ENCODE measurements around the gene CD4. TPM values are rescaled to one million over a fixed set of nuclear protein-coding genes. Genes with fewer than 3 reads are reported as not detected.
"Not testable (repeated sequence)": the region's sequence is repeated elsewhere in the genome, so short reads cannot be mapped to it uniquely, and the experiment has no call there.

Gene CD4
- 10 to 100 TPM in 1 of 3 donors, 1 to 10 TPM in 2; 3.7 to 11.2 (median 7.6) TPM for polyA plus RNA-seq

DNA sequence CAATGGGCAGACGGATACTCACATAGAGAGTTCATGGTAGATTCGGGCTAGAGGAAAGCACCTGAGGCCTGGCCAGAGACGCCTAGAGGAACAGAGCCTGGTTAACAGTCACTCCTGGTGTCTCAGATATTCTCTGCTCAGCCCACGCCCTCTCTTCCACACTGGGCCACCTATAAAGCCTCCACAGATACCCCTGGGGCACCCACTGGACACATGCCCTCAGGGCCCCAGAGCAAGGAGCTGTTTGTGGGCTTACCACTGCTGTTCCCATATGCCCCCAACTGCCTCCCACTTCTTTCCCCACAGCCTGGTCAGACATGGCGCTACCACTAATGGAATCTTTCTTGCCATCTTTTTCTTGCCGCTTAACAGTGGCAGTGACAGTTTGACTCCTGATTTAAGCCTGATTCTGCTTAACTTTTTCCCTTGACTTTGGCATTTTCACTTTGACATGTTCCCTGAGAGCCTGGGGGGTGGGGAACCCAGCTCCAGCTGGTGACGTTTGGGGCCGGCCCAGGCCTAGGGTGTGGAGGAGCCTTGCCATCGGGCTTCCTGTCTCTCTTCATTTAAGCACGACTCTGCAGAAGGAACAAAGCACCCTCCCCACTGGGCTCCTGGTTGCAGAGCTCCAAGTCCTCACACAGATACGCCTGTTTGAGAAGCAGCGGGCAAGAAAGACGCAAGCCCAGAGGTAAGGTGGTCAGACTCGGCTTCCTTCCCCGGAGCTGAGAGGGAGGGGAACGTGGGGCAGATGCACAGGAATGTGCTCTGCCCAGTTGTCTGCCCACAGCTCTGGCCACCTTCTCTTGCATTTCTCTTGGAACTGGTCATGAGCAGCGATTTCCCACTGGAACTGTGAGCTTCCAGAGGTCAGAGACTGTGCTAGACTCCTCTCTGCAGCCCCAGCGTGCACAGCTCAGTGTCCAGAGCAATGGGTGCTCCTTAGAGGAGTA, at the start of gene CD4:
CD4 (plus strand) TSS at position 557 of the 953 bp plus-strand sequence. CDS start 10,611 bp downstream, outside the sequence.
- WGBS, 3 donors: 50 to 61% (median 54%) methylated on average over 18 of the region's 18 CpGs
- no peak within 1 kb of the TSS for H3K27ac ChIP-seq (ENCODE audit: low read depth, low read length)

DNA sequence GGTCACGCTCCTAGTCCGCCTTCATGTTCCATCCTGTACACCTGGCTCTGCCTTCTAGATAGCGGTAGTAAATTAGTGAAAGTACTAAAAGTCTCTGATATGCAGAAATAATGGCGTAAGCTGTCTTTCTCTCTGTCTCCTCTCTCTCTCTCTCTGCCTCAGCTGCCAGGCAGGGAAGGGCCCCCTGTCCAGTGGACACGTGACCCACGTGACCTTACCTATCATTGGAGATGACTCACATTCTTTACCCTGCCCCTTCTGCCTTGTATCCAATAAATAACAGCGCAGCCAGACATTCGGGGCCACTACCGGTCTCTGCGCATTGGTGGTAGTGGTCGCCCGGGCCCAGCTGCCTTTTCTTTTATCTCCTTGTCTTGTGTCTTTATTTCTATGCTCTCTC, 47.2 kb upstream of the CD4 start:
- WGBS, 3 donors: 68 to 84% (median 78%) methylated on average over 9 to 12 of the region's 12 CpGs
- H3K27ac ChIP-seq (ENCODE audit: low read depth, low read length): not testable (repeated sequence)

DNA sequence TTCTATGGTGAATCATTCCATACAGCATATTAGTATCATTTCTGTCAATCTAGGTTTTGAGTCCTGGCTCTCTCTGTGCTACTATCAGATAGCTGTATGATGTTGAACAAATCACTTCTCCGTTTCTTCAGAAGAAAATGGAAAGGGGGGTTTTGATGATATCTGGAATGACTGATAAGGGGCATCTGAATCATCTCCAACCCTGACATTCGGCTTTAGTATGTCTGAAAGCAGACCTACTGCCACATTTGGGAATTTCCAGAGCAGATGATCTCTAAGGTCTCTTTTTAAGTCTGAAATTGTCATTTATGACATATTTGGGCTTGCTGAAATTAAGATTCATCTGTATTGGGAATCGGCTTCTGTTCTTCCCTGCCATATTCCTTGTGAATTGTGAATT, 46.5 kb upstream of the CD4 start:
- no peak overlapping the region for H3K27ac ChIP-seq (ENCODE audit: low read depth, low read length)
- WGBS, 3 donors: 81 to 86% (median 81%) methylated on average over 3 of the region's 3 CpGs

DNA sequence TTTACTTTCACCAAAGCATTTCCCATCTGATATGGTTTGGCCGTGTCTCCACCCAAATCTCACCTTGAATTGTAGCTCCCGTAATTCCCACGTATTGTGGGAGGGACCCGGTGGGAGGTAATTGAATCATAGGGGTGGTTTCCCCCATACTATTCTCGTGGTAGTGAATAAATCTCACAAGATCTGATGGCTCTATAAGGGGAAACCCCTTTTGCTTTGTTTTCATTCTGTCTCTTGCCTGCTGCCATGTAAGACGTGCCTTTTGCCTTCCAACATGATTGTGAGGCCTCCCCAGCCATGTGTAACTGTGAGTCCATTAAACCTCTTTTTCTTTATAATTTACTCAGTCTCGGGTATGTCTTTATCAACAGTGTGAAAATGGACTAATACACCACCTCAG, 46.0 kb upstream of the CD4 start:
- H3K27ac ChIP-seq (ENCODE audit: low read depth, low read length): not testable (repeated sequence)
- 41 to 74% (median 74%) methylated on average over 7 of the region's 7 CpGs for WGBS, 3 donors

DNA sequence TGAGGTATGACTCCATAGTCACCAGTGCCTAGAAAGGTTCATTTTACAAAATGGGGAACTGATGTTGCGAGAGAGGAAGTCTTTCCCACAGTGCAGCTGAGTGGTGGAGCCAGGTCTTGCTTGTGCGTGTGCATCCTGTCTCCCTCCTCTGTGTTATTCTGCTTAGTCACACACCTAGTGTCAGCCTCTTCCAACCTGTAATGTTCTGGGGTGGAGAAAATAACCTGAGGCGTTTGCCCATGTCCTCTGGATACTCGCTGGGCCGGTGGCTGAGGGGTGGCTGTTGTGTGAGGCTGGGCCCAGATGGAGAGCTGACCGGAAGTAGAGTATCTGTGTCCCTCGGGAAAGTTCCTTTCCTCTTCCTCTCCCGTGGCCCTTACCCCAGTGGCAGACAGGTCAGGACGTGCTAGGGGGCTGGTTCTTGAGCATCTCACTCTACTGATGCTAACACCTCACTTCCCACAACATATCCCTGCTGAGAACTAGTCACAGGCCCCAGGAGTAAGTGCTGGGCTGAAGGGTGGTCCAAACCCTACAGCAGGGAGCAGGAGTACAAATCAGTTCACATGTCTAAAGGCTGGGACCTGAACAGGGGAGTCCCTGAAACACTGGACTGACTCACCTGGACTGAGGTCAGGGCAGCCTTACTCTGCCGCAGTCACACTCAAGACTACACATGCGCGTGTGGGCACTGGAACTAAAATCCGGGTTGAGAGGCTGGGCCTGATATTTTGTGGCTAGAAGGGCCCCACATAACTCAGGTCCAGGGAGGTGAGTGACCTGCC, 43.4 kb upstream of the CD4 start:
- no peak overlapping the region for H3K27ac ChIP-seq (ENCODE audit: low read depth, low read length)
- 44 to 75% (median 44%) methylated on average over 13 of the region's 13 CpGs for WGBS, 3 donors

DNA sequence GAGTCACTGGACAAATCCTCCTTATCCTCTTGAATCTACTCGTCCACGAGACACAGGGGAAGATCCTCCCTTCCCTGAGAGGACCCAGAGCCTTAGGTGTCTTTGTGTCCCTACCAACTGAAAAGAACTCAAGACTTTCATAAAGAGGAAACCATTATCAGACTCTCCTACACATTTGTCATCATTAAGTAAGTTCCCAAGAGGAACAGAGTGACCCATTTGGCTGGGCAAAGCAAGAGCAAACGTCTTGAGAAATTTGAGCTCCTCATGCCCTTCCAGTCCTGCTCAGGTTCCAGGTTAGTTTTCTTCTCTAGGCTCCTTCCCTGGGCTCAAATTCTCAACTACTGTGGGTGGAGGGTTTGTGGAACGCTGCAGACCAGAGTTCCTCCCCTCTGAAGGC, 42.1 kb upstream of the CD4 start:
- WGBS, 3 donors: 66 to 73% (median 69%) methylated on average over 4 of the region's 4 CpGs

DNA sequence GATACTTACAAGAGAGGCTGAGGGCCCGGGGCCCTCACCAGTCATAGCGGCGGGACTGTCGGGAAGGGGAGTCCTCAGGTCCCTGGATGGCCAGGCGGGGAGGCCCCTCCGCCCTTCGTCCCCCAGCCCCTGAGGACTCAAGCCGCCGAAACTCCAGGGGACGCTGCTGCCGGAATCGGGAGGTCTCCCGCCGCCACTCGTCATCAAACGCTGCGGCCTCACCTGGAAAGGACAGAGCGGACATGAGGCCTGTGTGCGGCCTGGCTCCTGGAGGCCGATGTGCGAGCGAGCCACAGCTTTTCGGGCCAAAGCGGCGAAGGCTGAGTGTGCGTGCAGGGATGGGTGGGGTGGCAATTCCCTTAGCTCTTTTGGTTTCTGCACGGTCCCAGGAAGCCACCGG, 40.6 kb upstream of the CD4 start:
- WGBS, 3 donors: 94 to 96% (median 96%) methylated on average over 28 of the region's 28 CpGs
- H3K27ac ChIP-seq (ENCODE audit: low read depth, low read length): no peak overlapping the region

More for the DNA sequence above, 42.1 kb upstream of the CD4 start:
- H3K27ac ChIP-seq (ENCODE audit: low read depth, low read length): no peak overlapping the region

DNA sequence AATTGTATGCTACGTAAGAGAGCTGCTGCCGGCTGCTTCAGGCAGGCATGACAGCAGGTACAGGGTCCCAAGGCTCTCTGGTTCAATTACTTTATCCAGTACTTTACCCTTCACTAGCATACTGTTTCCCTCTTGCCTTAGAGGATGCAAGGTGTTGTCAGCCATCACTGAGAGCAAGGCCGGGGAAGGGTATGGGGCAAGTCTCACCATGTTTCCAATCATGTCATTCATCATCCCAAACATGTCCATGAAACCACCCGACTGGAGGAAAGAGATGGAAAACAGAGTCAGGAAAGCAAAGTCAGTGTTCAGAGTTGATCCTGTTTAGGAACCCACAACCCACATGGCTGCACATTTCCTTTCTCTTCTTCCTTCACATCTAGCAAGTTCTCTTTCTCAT, 38.8 kb upstream of the CD4 start:
- 81 to 88% (median 84%) methylated on average over 4 of the region's 4 CpGs for WGBS, 3 donors
- no peak overlapping the region for H3K27ac ChIP-seq (ENCODE audit: low read depth, low read length)

DNA sequence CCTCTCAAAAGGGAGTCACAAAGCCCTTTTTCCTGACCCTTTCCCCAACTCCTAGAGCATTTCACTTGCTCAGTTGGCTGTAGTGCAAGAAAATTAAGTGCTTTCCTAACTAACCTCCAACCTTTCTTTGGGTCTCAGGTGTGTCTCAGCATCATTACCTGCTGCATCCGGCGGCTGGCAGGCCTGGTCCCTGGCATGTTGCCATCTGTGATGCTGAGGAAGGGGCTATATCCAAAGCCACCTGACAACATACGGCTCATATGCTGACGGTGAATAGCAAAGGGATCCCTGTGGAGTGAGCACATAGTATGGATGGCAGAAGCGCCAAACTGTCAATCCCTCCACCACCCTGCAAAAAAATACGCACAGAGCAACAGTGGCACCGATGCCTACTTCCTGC, 37.6 kb upstream of the CD4 start:
- WGBS, 3 donors: 79 to 84% (median 81%) methylated on average over 7 of the region's 7 CpGs

DNA sequence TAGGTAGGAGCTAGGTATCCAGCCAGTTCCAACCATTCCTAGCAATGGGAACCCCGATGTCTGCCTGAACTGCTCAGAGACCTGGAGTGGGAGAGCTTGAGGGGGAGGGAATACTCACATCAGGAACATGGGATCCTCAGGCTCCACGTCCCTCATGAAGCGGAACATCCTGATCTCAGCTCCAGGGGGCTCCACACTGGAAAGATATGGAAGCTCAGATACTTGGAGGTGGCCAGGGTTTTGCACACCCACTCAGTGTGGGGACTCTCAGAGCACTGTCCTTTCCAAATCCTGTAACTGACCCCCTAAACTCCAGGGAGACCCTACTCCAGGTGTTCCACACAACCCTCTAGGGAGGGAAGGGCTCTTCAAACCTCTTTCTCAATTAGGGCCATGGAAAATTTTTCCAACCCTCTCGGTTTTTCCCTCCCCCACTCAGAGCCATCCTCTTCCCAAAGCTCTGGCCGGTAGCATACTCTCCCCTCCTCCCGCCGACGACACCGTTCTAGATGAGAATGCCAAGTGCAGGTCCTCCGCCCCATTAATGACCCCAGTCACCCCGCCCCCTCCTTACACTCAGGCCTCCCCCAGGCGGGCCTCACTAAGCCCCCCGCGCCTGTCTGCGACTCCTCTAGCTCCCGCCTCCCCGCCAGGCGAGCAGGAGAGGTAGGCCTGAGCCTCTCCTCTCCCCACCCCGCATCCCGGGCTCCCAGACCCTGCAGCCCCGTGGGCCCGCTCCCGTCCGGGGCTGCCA, 37.0 kb upstream of the CD4 start:
- 5 to 6% (median 6%) methylated on average over 23 to 24 of the region's 24 CpGs for WGBS, 3 donors
- H3K27ac ChIP-seq (ENCODE audit: low read depth, low read length): peak overlapping the region; percentile 4

More for the DNA sequence above, 37.6 kb upstream of the CD4 start:
- no peak overlapping the region for H3K27ac ChIP-seq (ENCODE audit: low read depth, low read length)

DNA sequence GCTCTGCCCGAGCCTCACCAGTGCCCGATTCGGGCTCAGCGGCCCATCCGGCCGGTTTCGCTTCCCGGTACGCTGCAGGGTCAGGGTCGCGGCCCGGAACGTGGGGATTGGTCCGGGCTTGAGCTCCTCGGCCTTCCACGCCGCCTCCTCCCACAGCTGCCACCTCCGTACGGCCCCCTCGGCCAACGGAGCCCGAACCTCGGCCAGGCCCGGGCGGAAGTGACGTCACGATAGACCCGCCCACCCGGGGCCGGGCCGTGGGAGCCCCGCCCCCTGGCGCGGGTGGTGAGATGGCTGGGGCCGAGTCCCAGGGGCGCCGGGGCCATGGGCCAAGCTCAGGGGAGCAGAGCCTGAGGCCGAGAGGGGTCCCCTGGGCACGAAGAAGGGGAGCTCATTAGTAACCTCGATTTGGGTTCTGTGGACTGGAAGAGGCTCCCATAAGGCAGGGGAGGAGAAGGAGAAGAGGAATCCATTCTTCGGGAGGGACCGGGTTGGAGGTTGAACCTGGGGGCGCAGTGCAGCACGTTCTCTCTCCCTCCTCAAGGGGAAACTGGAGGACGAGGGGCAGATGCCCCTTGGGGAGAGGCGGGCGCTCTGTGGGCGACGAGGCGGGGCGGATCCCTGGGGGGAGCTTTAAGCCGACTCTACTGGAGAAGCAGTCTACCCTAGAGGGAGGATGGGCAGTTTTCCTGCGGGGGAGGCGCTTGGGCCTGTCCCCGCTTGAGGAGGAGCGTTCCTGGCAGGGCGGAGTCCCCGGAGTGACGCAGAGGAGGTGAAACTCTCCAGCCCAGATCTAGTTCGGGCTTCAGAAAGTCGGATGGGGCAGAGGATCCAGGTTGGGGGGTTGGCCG, 36.2 kb upstream of the CD4 start, which contains the start of gene MLF2:
MLF2 (minus strand) TSS at position 221 of the 851 bp plus-strand sequence. CDS start 807 bp downstream, outside the sequence.
- WGBS, 3 donors: 0% methylated on average over 57 to 62 of the region's 62 CpGs

DNA sequence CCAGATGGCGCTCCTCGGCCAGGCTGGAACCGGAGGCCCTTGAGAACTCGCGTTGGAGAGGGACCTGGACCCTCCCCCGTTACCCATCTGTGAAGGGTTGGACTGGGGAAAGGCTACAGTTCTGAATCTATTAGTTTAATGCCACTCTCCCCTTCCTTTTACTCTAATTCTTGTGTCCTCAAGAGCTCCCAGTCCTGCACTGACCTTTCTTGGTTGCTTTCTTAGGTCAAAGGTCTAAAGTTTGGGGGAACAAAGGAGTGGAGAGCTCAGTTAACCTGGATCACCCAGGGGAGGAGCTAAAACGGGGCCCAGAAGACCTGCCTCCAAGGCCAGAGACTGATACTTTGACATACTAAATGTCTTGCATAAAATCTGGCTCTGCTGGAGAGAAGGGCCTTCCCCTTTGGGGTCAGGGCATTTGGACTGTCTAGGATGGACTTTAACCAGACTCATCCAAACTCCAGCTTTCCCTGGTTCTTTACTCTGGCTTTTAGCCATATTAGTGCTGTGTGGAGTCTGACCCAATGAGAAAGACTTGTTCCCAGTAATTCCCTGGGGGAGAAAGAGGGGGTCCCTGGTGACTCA, 35.5 kb upstream of the CD4 start:
- H3K27ac ChIP-seq (ENCODE audit: low read depth, low read length): no peak overlapping the region
- 0 to 1% (median 1%) methylated on average over 5 to 7 of the region's 7 CpGs for WGBS, 3 donors

More for the DNA sequence above, 36.2 kb upstream of the CD4 start, which contains the start of gene MLF2:
- H3K27ac ChIP-seq (ENCODE audit: low read depth, low read length): peak within 1 kb of the TSS; percentile 89

DNA sequence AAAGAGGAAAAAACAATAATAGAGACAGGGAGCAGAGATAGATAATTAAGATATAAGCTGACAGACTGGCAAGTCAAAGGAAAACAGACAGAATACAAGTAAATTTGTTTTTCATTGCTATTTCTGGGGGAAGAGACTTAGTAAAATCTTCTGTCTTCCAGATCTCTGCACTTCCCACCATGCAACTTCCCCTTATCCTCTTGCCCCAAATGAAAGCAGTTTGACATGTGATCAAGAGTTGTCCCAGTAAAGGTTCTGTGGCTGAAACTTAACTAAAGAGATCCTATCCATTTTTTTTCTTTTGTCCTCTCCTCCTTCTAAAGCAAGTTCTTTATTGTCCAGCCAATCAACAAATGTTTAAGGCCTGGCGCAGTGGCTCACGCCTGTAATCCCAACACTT, 34.9 kb upstream of the CD4 start:
- WGBS, 3 donors: 87 to 98% (median 91%) methylated on average over 2 of the region's 2 CpGs

DNA sequence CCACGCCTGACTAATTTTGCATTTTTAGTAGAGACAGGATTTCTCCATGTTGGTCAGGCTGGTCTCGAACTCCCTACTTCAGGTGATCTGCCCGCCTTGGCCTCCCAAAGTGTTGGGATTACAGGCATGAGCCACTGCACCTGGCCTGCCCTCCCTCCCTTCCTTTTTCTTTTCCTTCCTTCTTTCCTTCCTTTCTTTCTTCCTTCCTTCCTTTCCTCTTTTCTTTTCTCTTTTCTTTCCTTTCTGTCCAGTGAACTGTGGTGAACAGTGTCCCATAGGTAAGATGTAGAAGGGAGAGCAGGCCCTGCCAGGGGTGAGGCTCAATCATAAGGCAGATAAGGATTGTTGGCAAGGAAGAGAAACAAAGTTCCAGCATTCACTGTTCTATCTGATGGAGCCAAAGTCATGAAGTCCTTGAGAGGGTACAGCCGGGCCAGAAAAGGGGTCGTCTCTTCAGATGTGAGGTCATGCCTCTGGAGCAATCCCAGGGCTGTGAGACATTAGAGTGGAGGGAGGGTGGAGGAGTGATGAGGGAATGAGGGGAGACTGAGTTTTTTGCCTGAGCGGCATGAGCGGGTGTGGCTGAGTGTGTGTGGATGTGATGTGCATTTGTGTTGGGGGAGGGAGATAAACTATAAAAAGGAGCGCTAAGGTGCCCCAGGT, 32.2 kb upstream of the CD4 start:
- WGBS, 3 donors: 72 to 75% (median 72%) methylated on average over 8 of the region's 8 CpGs
- H3K27ac ChIP-seq (ENCODE audit: low read depth, low read length): no peak overlapping the region

More for the DNA sequence above, 34.9 kb upstream of the CD4 start:
- no peak overlapping the region for H3K27ac ChIP-seq (ENCODE audit: low read depth, low read length)

DNA sequence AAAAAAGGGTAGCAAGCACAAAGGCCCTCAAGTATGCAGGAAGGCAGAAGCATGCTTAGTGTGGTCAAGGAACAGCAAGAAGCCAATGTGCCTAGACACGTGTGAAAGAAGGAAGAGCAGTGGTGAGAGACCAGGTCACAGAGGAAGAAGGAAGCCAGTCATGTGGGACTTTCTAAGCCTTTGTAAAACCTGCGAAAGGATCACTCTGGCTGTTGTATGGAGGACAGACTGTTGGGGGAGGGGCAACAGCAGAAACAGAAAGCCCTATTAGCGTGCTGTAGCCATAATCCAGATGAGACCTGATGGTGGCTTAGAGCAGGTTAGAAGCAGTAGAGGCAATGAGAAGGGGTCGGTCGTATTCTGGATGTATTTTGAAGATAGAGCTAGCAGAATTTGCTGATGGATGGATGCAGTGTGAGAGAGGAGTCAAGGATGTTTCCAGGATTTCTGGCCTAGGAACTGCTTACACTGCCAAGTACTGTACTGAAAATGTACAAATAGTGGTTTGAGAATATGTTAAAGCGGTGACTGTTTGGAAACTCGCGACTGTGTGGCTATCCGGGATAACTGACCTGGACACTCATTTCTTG, 30.7 kb upstream of the CD4 start:
- no peak overlapping the region for H3K27ac ChIP-seq (ENCODE audit: low read depth, low read length)
- 84 to 86% (median 85%) methylated on average over 9 of the region's 9 CpGs for WGBS, 3 donors

DNA sequence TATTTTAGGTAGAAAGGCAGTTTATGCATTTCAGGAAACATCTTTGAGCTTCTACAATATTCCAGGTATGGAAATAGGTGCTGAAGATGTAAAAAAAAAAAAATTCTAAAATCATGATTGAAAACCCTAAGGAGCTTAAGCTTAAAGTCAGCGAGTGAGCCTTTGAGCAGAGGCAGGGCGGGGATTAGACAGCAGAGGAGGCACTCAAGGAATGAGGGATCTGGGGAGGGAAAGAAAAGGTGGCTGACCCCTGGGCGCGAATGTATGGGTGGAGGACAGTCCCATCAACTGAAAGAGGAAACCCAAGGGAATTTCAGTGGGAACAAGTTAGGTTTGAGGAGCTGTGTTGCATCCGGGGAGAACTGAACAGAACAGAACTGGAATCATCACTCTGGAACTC, 29.6 kb upstream of the CD4 start:
- no peak overlapping the region for H3K27ac ChIP-seq (ENCODE audit: low read depth, low read length)
- 89 to 98% (median 89%) methylated on average over 5 of the region's 5 CpGs for WGBS, 3 donors

Measured in adipose tissue (tissue), 3 donors.